Fibroblast of pulmonary artery (primary cell): ENCODE results near the gene MOSPD3.
A peak's percentile ranks its signal among the peaks of the same experiment; 100 is the strongest.
"Not testable (repeated sequence)": the region's sequence is repeated elsewhere in the genome, so short reads cannot be mapped to it uniquely, and the experiment has no call there.

Source experiments
- DNase-seq: peaks from one replicate; pipeline ENCODE4 v3.0.0-alpha.2; 2010; ENCODE audit warnings: low read depth
- H3K4me3 ChIP-seq: replicated peaks from 2 replicates; pipeline ENCODE4 v1.5.1; 2011; ENCODE audit warnings: low read depth, mild to moderate bottlenecking, control low read depth, low read length, moderate library complexity
- CTCF ChIP-seq: IDR thresholded peaks from 2 replicates; pipeline ENCODE4 v1.5.1; 2011; ENCODE audit warnings: mild to moderate bottlenecking, control low read depth, low read length, inconsistent platforms; ENCODE audit errors: missing control alignments

Gene MOSPD3

GRCh38 chr7:100611983-100612729, at the start of gene MOSPD3:
TSS of gene MOSPD3 (plus strand) at chr7:100612540. CDS start at chr7:100612792, 252 bp downstream.
- DNase-seq = peak; percentile 100
- peak within 1 kb of the TSS; percentile 76 for H3K4me3 ChIP-seq
- no peak for TF ChIP-seq CTCF

- DNase-seq = no peak
- no peak overlapping the region for H3K4me3 ChIP-seq
- TF ChIP-seq CTCF = no peak
These were observed 49.2 kb upstream of the MOSPD3 start for GRCh38 chr7:100563100-100563564.

GRCh38 chr7:100563809-100564400, 48.4 kb upstream of the MOSPD3 start:
- peak; percentile 75 for DNase-seq
- TF ChIP-seq CTCF = peak; percentile 98
- no peak overlapping the region for H3K4me3 ChIP-seq

- DNase-seq = not testable (repeated sequence)
These were observed 47.9 kb upstream of the MOSPD3 start for GRCh38 chr7:100564405-100564804.

GRCh38 chr7:100565133-100565571, 47.2 kb upstream of the MOSPD3 start:
- H3K4me3 ChIP-seq = no peak overlapping the region
- no peak for DNase-seq
- no peak for TF ChIP-seq CTCF

More at GRCh38 chr7:100564405-100564804, 47.9 kb upstream of the MOSPD3 start:
- H3K4me3 ChIP-seq = not testable (repeated sequence)

GRCh38 chr7:100566018-100566531, 46.3 kb upstream of the MOSPD3 start:
- no peak for TF ChIP-seq CTCF
- no peak overlapping the region for H3K4me3 ChIP-seq

GRCh38 chr7:100567031-100567730, 45.2 kb upstream of the MOSPD3 start:
- no peak for TF ChIP-seq CTCF
- no peak for DNase-seq
- H3K4me3 ChIP-seq = no peak overlapping the region

More at GRCh38 chr7:100566018-100566531, 46.3 kb upstream of the MOSPD3 start:
- DNase-seq = no peak
